ENCODE results near the gene OVAAL.

Gene OVAAL

GRCh38 chr1:180558664-180559063, at the start of gene OVAAL:
TSS of gene OVAAL (plus strand) at chr1:180558964.
- DNase-seq = no peak

- no peak for DNase-seq
Measured at GRCh38 chr1:180510882-180511281, 47.9 kb upstream of the OVAAL start.

GRCh38 chr1:180513531-180513930, 45.2 kb upstream of the OVAAL start:
- no peak for DNase-seq

- DNase-seq = no peak
Measured at GRCh38 chr1:180515364-180515763, 43.4 kb upstream of the OVAAL start.

- DNase-seq = peak; percentile 76
Measured at GRCh38 chr1:180515857-180516388, 42.8 kb upstream of the OVAAL start.

- no peak for DNase-seq
Measured at GRCh38 chr1:180519846-180520245, 38.9 kb upstream of the OVAAL start.

- DNase-seq = no peak
Measured at GRCh38 chr1:180521474-180522212, 37.1 kb upstream of the OVAAL start.

- DNase-seq = no peak
Measured at GRCh38 chr1:180522213-180522515, 36.6 kb upstream of the OVAAL start.

GRCh38 chr1:180524160-180524914, 34.4 kb upstream of the OVAAL start:
- no peak for DNase-seq

GRCh38 chr1:180524915-180525714, 33.6 kb upstream of the OVAAL start:
- no peak for DNase-seq

- DNase-seq = no peak
Measured at GRCh38 chr1:180525715-180526039, 33.1 kb upstream of the OVAAL start.

- no peak for DNase-seq
Measured at GRCh38 chr1:180527101-180527669, 31.6 kb upstream of the OVAAL start.

- no peak for DNase-seq
Measured at GRCh38 chr1:180528868-180529470, 29.8 kb upstream of the OVAAL start.

- DNase-seq = peak; percentile 61
Measured at GRCh38 chr1:180530501-180530900, 28.3 kb upstream of the OVAAL start.

GRCh38 chr1:180532854-180533253, 25.9 kb upstream of the OVAAL start:
- DNase-seq = no peak

- DNase-seq = peak; percentile 73
Measured at GRCh38 chr1:180533266-180533987, 25.3 kb upstream of the OVAAL start.

- no peak for DNase-seq
Measured at GRCh38 chr1:180534214-180534613, 24.6 kb upstream of the OVAAL start.

- no peak for DNase-seq
Measured at GRCh38 chr1:180535418-180535999, 23.3 kb upstream of the OVAAL start.

GRCh38 chr1:180536821-180537372, 21.9 kb upstream of the OVAAL start:
- DNase-seq = no peak

GRCh38 chr1:180539136-180539535, 19.6 kb upstream of the OVAAL start:
- DNase-seq = no peak

Measured in suppressor macrophage treated with lipopolysaccharide for 4 hours (primary cell).